WTC11 (cell line): ENCODE data around the gene TRABD. TPM values are rescaled to one million over a fixed set of nuclear protein-coding genes. Genes with fewer than 3 reads are reported as not detected.
"Not testable (repeated sequence)": the region's sequence is repeated elsewhere in the genome, so short reads cannot be mapped to it uniquely, and the experiment has no call there.

ENCODE experiments used
- ATAC-seq: fragments of 200-7000 bp; cut with Tn5 transposase; 2 replicates; pipeline ENCODE4 v1.10.0; 2021; ENCODE audit warnings: mild to moderate bottlenecking, moderate library complexity
- CTCF ChIA-PET: fragments of 300-600 bp; sonication (Branson Sonifier 250); formaldehyde crosslinking; loops from one replicate; lab custom pipeline; 2021; ENCODE audit warnings: antibody characterized with exemption; lab: Charles Lee
- POLR2A ChIA-PET: fragments of 350-600 bp; sonication (Branson Sonifier 250); formaldehyde crosslinking; loops from one replicate; lab custom pipeline; 2021; ENCODE audit warnings: antibody characterized with exemption; lab: Charles Lee
- DNase-seq: peaks from one replicate; pipeline ENCODE4 v3.0.0; 2021; ENCODE audit warnings: low spot score
- H3K27ac Mint-ChIP-seq: 2 replicates; pipeline ENCODE4 v1.8.0; 2021; ENCODE audit warnings: mixed read lengths
- H3K27me3 Mint-ChIP-seq: 2 replicates; pipeline ENCODE4 v1.8.0; 2021; ENCODE audit warnings: low read depth, mild to moderate bottlenecking, moderate library complexity, mixed read lengths
- H3K36me3 Mint-ChIP-seq: 2 replicates; pipeline ENCODE4 v1.8.0; 2021; ENCODE audit warnings: mixed read lengths
- H3K4me1 Mint-ChIP-seq: 2 replicates; pipeline ENCODE4 v1.8.0; 2022; ENCODE audit warnings: mixed read lengths
- H3K4me3 Mint-ChIP-seq: 2 replicates; pipeline ENCODE4 v1.8.0; 2021; ENCODE audit warnings: mild to moderate bottlenecking, moderate library complexity, mixed read lengths
- H3K9me3 Mint-ChIP-seq: 2 replicates; pipeline ENCODE4 v1.8.0; 2021; ENCODE audit warnings: mixed read lengths
- E2F5 ChIP-seq: sonication (generic); formaldehyde crosslinking; IDR thresholded peaks from 2 replicates; pipeline ENCODE4 v1.8.1; 2022; ENCODE audit warnings: mild to moderate bottlenecking, moderate library complexity, missing genetic modification reagents
- ELF4 ChIP-seq: sonication (generic); formaldehyde crosslinking; IDR thresholded peaks from 2 replicates; pipeline ENCODE4 v1.8.1; 2022; ENCODE audit warnings: low read depth, mild to moderate bottlenecking, moderate library complexity, missing genetic modification reagents
- IRF1 ChIP-seq: sonication (generic); formaldehyde crosslinking; IDR thresholded peaks from 2 replicates; pipeline ENCODE4 v1.8.0; 2023; ENCODE audit warnings: missing genetic modification reagents
- JAZF1 ChIP-seq: fragments of 250-450 bp; sonication (Bioruptor Pico); IDR thresholded peaks from 2 replicates; pipeline ENCODE4 v1.9.0; 2021; ENCODE audit warnings: moderate library complexity, mild to moderate bottlenecking, inconsistent platforms
- NFE2L1 ChIP-seq: sonication (generic); formaldehyde crosslinking; IDR thresholded peaks from 2 replicates; pipeline ENCODE4 v1.8.1; 2023; ENCODE audit warnings: missing genetic modification reagents
- NFYB ChIP-seq: sonication (generic); formaldehyde crosslinking; conservative IDR thresholded peaks from 2 replicates; pipeline ENCODE4 v1.8.0; 2022; ENCODE audit warnings: low read depth, missing genetic modification reagents
- NR3C1 ChIP-seq: sonication (generic); formaldehyde crosslinking; conservative IDR thresholded peaks from 2 replicates; pipeline ENCODE4 v1.8.1; 2023; ENCODE audit warnings: low read depth, mild to moderate bottlenecking, missing genetic modification reagents
- SOX15 ChIP-seq: fragments of 250-450 bp; sonication (Bioruptor Pico); IDR thresholded peaks from 2 replicates; pipeline ENCODE4 v1.9.0; 2021; ENCODE audit warnings: mild to moderate bottlenecking
- SP1 ChIP-seq: sonication (generic); formaldehyde crosslinking; conservative IDR thresholded peaks from 2 replicates; pipeline ENCODE4 v1.8.1; 2022; ENCODE audit warnings: missing genetic modification reagents
- STAT6 ChIP-seq: sonication (generic); formaldehyde crosslinking; conservative IDR thresholded peaks from 2 replicates; pipeline ENCODE4 v1.8.1; 2023; ENCODE audit warnings: mild to moderate bottlenecking, low read depth, missing genetic modification reagents, moderate library complexity
- ZNF138 ChIP-seq: sonication (generic); formaldehyde crosslinking; conservative IDR thresholded peaks from 2 replicates; pipeline ENCODE4 v1.8.1; 2022; ENCODE audit warnings: mild to moderate bottlenecking, moderate library complexity, missing genetic modification reagents
- ZNF416 ChIP-seq: fragments of 250-450 bp; sonication (Bioruptor Pico); IDR thresholded peaks from 2 replicates; pipeline ENCODE4 v1.9.0; 2021; ENCODE audit warnings: mild to moderate bottlenecking, inconsistent platforms
- total RNA-seq: library from RNA; stranded (reverse); gene quantifications from 3 replicates; pipeline ENCODE4 v1.2.3, GENCODE V29; 2021
- TF ChIP-seq, protein P1 (sequence below): fragments of 250-450 bp; sonication (Bioruptor Pico); IDR thresholded peaks from 2 replicates; pipeline ENCODE4 v1.8.0; 2021; ENCODE audit warnings: mild to moderate bottlenecking
- TF ChIP-seq, protein P2 (sequence below): fragments of 250-450 bp; sonication (Bioruptor Pico); conservative IDR thresholded peaks from 2 replicates; pipeline ENCODE4 v1.9.0; 2021; ENCODE audit warnings: mild to moderate bottlenecking

The TRABD gene
- total RNA-seq, 1 experiment from 2014 or later, result 90.4 TPM

- TF ChIP-seq E2F5, result no peak
- TF ChIP-seq, protein P1, sequence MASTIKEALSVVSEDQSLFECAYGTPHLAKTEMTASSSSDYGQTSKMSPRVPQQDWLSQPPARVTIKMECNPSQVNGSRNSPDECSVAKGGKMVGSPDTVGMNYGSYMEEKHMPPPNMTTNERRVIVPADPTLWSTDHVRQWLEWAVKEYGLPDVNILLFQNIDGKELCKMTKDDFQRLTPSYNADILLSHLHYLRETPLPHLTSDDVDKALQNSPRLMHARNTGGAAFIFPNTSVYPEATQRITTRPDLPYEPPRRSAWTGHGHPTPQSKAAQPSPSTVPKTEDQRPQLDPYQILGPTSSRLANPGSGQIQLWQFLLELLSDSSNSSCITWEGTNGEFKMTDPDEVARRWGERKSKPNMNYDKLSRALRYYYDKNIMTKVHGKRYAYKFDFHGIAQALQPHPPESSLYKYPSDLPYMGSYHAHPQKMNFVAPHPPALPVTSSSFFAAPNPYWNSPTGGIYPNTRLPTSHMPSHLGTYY (CRISPR knock-in tag), result no peak
- no peak for TF ChIP-seq STAT6 (CRISPR knock-in tag)
These were observed 49.1 kb upstream of the TRABD start (continued) for GRCh38 chr22:50136581-50137015.

DNA sequence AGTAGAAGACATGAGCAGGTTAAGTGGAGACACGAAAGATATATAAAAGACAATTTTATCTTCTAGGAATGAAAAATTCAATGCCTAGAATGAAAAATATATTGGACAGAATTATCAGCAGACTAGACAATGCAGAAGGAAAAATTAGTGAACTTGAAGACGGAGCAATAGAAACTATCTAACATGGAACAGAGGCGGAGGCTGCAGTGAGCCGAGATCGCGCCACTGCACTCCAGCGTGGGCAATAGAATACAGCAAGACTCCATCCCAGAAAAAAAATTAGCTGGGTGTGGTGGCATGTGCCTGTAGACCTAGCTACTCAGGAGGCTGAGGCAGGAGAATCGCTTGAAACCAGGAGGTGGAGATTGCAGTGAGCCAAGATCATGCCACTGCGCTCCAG is 48.4 kb upstream of the TRABD start:
- H3K4me3 Mint-ChIP-seq, H3K27me3 Mint-ChIP-seq, H3K4me1 Mint-ChIP-seq, H3K9me3 Mint-ChIP-seq, H3K36me3 Mint-ChIP-seq, H3K27ac Mint-ChIP-seq, DNase-seq, ATAC-seq, POLR2A ChIA-PET: not testable (repeated sequence)
- CTCF ChIA-PET, result interaction anchor here (1.4 kb wide), 1 partner anchor 11 kb away, joined by 7 read pairs; no protein-coding TSS in a partner anchor

DNA sequence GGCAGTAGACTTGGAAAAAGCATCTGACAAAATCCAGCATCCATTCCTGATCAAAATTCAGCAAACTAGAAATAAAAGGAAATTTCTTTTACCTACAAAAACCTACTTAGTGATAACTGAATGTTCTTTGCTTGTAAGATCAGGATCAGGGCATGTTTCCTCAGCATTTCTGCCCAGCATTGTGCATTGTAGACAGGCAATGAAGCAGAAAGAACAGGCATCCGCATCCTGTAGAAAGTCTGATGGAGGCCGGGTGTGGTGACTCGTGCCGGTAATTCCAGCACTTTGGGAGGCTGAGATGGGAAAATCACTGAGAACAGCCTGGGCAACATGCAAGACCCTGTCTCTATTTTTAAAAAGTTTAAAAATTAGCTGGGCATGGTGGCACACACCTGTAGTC is 47.7 kb upstream of the TRABD start:
- no peak overlapping the region for H3K4me3 Mint-ChIP-seq
- ATAC-seq (no peak), DNase-seq (no peak)
- no peak overlapping the region for H3K27ac Mint-ChIP-seq
- H3K4me1 Mint-ChIP-seq, result no peaks in the 10 kb centered on the region; the same call in 1 of the 2 replicates
- ChIA-PET POLR2A (interaction anchor here (0.6 kb wide), 1 partner anchor 1076 kb away, joined by 3 read pairs; no protein-coding TSS in a partner anchor), CTCF (interaction anchor here (0.7 kb wide), 1 partner anchor 73 kb away, joined by 3 read pairs; no protein-coding TSS in a partner anchor)
- no peaks in the 10 kb centered on the region for H3K9me3 Mint-ChIP-seq
- no peak for TF ChIP-seq JAZF1 (CRISPR knock-in tag)
- TF ChIP-seq SOX15 (CRISPR knock-in tag), result no peak
- no peak for TF ChIP-seq SP1 (CRISPR knock-in tag)
- no peak for TF ChIP-seq E2F5
- TF ChIP-seq, protein P2, sequence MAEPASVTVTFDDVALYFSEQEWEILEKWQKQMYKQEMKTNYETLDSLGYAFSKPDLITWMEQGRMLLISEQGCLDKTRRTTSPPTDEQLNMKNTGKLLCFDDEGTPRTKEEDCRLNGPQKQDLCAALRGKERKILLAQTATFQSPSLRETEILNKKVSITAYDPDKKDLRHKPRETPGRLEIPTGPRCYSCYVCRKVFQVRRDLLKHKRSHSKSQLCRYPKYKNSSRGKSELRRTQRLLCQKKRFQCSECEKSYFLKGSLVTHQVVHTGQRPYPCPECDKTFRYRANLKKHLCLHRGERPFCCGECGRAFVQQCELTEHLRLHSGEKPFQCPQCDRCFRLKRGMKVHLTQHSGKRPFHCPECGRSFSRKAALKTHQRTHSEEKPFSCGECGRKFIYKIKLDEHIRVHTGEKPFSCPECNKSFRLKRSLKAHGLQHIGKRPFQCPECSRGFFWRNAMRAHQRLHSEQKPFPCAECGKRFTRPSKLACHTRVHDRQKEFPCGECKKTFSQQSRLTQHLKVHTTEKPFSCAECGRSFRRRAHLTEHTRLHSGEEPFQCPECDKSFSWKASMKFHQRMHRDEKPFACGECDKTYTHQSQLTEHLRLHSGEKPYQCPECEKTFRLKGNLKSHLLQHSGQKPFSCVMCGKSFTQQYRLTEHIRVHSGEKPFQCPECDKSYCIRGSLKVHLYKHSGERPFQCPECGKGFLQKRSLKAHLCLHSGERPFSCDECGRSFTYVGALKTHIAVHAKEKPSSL (CRISPR knock-in tag), result no peak
- no peak for TF ChIP-seq ZNF416 (CRISPR knock-in tag)
- no peak for TF ChIP-seq ELF4 (CRISPR knock-in tag)
- TF ChIP-seq IRF1 (CRISPR knock-in tag), result no peak
- no peak for TF ChIP-seq NR3C1 (CRISPR knock-in tag)
- TF ChIP-seq, protein P1 (CRISPR knock-in tag), result no peak
- TF ChIP-seq NFYB (CRISPR knock-in tag), result no peak
- no peak for TF ChIP-seq ZNF138 (CRISPR knock-in tag)
- no peak for TF ChIP-seq NFE2L1
- no peaks in the 10 kb centered on the region for H3K36me3 Mint-ChIP-seq
- no peaks in the 10 kb centered on the region; the same call in 1 of the 2 replicates for H3K27me3 Mint-ChIP-seq
